ENCODE results near the gene ETS1.

DNA sequence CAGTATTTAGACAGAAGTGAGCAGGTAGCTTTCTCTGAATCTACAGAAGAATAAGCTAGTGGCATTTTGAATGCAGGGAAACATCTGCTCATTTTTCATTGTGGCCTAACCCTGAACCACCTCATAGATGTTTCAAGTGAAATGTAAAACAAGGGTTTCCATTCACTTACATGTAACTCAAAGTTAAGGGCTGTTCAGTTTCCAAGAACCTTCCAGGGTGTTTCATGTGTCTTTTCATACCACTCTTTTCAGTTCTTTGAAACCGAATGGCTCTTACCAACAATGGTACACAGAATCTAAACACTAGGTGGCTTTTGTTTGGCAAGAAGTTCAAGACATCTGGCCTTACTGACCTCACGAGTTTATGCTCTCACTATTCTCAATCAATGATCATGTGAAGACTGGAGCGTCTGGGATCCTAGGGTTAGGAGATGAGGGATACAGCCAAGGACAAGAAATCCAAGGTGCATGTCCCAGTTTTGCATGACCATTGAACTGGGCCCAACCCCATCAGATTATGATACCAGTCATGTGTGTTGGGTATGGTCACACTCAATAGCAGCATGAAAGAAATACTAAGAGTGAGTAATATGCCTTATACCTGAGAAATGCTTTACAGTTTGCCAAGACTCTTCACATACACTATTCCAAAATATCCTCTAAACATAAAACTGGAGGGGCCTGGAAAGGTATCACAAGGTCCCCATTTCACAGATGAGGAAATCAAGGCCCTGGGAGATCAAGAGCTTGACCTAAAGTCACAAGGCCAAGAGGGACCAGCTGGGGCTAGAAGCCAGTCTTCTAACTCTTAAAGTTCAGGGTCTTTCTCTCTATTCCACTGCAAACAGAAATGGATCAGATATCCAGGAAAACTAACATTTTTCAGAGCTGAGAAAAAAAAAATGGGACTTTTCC, 92.7 kb downstream of the ETS1 start:
- TF ChIP-seq, protein P1, sequence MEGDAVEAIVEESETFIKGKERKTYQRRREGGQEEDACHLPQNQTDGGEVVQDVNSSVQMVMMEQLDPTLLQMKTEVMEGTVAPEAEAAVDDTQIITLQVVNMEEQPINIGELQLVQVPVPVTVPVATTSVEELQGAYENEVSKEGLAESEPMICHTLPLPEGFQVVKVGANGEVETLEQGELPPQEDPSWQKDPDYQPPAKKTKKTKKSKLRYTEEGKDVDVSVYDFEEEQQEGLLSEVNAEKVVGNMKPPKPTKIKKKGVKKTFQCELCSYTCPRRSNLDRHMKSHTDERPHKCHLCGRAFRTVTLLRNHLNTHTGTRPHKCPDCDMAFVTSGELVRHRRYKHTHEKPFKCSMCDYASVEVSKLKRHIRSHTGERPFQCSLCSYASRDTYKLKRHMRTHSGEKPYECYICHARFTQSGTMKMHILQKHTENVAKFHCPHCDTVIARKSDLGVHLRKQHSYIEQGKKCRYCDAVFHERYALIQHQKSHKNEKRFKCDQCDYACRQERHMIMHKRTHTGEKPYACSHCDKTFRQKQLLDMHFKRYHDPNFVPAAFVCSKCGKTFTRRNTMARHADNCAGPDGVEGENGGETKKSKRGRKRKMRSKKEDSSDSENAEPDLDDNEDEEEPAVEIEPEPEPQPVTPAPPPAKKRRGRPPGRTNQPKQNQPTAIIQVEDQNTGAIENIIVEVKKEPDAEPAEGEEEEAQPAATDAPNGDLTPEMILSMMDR (IDR thresholded peaks at IDR 0.05; ENCODE audit: borderline replicate concordance, extremely low read depth, low read length, poor library complexity, severe bottlenecking), result no peak
- TF ChIP-seq EZH2 (IDR thresholded peaks at IDR 0.05; ENCODE audit: borderline replicate concordance, low read depth, low read length, severe bottlenecking), result no peak

Measured in DND-41 (cell line).